ENCODE results near the gene C2CD4C. TPM values are rescaled to one million over a fixed set of nuclear protein-coding genes. Genes with fewer than 3 reads are reported as not detected.
A peak's percentile ranks its signal among the peaks of the same experiment; 100 is the strongest.

C2CD4C gene, protein sequence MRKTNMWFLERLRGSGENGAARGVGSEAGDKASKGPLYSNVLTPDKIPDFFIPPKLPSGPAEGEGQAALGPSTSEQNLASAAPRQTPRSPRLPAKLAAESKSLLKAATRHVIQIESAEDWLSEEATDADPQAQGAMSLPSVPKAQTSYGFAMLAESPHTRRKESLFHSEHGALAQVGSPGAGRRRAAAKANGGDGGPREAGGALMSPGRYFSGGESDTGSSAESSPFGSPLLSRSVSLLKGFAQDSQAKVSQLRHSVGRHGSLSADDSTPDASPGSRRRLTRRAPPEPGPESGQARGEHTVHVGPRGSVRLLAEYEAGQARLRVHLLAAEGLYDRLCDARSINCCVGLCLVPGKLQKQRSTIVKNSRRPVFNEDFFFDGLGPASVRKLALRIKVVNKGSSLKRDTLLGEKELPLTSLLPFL
- total RNA-seq (2021) (6.6 to 9.8 TPM (median 7.9 TPM) in 3 replicates), Bru-seq, nascent RNA (percentile 34 among the genes with signal in this experiment)
- long read RNA-seq, experiment 1, transcript C2CD4C-201 (2 exons, 3,129 nt), result major isoform, 32 of 41 reads
- long read RNA-seq, experiment 1, partial matches to known transcripts, result 6 of 41 reads
- long read RNA-seq, experiment 1, other reads (novel, unspliced or antisense), result 3 of 41 reads
- long read RNA-seq, experiment 2, partial matches to known transcripts, result 0 of 3 reads
- long read RNA-seq, experiment 2, other reads (novel, unspliced or antisense), result 2 of 3 reads
- long read RNA-seq, experiment 3, result 0 reads

DNA sequence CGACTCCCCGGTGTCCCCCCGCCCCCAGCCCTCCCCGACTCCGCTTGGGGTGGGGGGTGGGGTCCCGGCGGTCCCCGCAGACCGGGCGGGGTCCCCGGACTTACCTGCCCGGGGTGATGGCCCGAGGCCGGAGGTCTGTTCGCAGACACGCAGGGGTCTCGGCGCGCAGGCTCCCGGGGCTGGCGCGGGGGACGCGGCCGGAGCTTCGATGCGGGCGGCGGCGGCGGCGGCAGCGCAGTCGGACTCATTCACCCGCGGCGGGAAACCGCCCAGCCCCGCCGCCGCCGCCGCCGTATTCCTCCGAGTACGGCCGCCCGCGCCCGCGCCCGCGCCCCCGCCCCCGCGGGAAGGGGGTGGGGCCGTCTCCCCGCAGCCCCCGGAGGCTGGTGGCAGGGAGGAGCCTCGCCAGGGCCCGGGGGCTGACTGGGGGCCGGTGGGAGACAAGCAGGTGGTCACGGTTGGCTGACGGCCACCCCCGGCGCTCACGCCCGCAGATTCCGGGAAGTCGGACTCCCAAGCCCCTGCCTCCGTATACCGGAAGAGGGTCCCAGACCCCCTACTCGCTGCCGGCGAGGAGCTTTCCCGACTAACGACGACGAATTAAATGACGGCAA, at the start of gene C2CD4C:
C2CD4C (minus strand) TSS at position 246 of the 614 bp plus-strand sequence. CDS start 786 bp downstream, outside the sequence.
- peaks cover 11% of the 10 kb centered on the region for H3K27me3 Mint-ChIP-seq (ENCODE audit: low read depth)
- no peaks in the 10 kb centered on the region for H3K9me3 Mint-ChIP-seq
- POLR2A ChIA-PET, result interaction anchor here (0.6 to 1.3 kb wide), 3 partner anchors 11 to 52 kb away, joined by 3 read pairs; no protein-coding TSS in a partner anchor
- H3K36me3 Mint-ChIP-seq, result no peaks in the 10 kb centered on the region
- DNase-seq (ENCODE audit: low spot score) (no peak), ATAC-seq (peak; percentile 6; the same call in 1 of the 2 replicates)
- CTCF ChIA-PET, result interaction anchor here (0.6 to 2.8 kb wide), 5 partner anchors 25 to 102 kb away, joined by 3 to 15 read pairs (median 6); partner anchors contain the start of gene MADCAM1
- peaks cover 10% of the 10 kb centered on the region for H3K4me1 Mint-ChIP-seq
- TF ChIP-seq, protein P1, sequence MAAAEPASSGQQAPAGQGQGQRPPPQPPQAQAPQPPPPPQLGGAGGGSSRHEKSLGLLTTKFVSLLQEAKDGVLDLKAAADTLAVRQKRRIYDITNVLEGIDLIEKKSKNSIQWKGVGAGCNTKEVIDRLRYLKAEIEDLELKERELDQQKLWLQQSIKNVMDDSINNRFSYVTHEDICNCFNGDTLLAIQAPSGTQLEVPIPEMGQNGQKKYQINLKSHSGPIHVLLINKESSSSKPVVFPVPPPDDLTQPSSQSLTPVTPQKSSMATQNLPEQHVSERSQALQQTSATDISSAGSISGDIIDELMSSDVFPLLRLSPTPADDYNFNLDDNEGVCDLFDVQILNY (CRISPR knock-in tag; IDR thresholded peaks at IDR 0.05), result peak; percentile 61; the same call in 1 of the 2 replicates
- TF ChIP-seq ATF1 (CRISPR knock-in tag; IDR thresholded peaks at IDR 0.05), result no peak
- TF ChIP-seq SP1 (CRISPR knock-in tag; conservative IDR thresholded peaks at IDR 0.05), result peak; percentile 47; the same call in 1 of the 2 replicates
- peak within 1 kb of the TSS; percentile 81 for H3K4me3 Mint-ChIP-seq
- peak within 1 kb of the TSS; percentile 30; the same call in 1 of the 2 replicates for H3K27ac Mint-ChIP-seq

DNA sequence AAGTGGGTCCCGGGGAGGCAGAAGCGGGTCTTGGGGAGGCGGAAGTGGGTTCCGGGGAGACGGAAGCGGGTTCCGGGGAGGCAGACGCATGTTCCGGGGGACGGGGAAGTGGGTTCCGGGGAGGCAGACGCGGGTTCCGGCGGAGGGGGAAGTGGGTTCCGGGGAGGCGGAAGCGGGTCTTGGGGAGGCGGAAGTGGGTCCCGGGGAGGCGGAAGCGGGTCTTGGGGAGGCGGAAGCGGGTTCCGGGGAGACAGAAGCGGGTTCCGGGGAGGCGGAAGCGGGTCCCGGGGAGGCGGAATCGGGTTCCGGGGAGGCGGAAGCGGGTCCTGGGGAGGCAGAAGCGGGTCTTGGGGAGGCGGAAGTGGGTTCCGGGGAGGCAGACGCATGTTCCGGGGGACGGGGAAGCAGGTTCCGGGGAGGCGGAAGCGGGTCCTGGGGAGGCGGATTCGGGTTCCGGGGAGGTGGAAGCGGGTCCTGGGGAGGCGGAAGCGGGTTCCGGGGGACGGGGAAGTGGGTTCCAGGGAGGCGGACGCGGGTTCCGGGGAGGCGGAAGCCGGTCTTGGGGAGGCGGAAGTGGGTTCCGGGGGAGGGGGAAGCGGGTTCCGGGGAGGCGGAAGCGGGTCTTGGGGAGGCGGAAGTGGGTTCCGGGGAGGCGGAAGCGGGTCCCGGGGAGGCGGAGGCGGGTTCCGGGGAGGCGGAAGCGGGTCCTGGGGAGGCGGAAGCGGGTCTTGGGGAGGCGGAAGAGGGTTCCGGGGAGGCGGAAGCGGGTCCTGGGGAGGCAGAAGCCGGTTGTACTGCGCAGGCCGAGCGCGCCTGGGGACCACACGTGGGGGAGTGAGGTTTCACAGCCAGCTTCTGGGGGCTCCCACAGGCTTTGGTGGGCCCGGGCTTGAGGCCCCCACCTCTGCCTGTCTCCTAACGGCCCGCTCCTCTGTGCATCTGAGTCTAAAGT, 49.4 kb upstream of the C2CD4C start:
- Mint-ChIP-seq H3K27ac (no peak overlapping the region), H3K36me3 (no peaks in the 10 kb centered on the region), H3K9me3 (no peaks in the 10 kb centered on the region), H3K27me3 (ENCODE audit: low read depth) (peaks cover 31% of the 10 kb centered on the region), H3K4me1 (peaks cover 6% of the 10 kb centered on the region; the same call in 1 of the 2 replicates), H3K4me3 (no peak overlapping the region)
- ATAC-seq, result no peak
- ChIA-PET CTCF (no interaction called here), POLR2A (no interaction called here)
- DNase-seq (ENCODE audit: low spot score), result no peak
- no peak for TF ChIP-seq ATF1 (CRISPR knock-in tag; IDR thresholded peaks at IDR 0.05)
- TF ChIP-seq, protein P2, sequence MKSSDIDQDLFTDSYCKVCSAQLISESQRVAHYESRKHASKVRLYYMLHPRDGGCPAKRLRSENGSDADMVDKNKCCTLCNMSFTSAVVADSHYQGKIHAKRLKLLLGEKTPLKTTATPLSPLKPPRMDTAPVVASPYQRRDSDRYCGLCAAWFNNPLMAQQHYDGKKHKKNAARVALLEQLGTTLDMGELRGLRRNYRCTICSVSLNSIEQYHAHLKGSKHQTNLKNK (CRISPR knock-in tag; IDR thresholded peaks at IDR 0.05), result no peak
- TF ChIP-seq, protein P3, sequence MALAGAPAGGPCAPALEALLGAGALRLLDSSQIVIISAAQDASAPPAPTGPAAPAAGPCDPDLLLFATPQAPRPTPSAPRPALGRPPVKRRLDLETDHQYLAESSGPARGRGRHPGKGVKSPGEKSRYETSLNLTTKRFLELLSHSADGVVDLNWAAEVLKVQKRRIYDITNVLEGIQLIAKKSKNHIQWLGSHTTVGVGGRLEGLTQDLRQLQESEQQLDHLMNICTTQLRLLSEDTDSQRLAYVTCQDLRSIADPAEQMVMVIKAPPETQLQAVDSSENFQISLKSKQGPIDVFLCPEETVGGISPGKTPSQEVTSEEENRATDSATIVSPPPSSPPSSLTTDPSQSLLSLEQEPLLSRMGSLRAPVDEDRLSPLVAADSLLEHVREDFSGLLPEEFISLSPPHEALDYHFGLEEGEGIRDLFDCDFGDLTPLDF (CRISPR knock-in tag; IDR thresholded peaks at IDR 0.05), result no peak
- TF ChIP-seq KAT7 (CRISPR knock-in tag; IDR thresholded peaks at IDR 0.05; ENCODE audit: borderline replicate concordance), result no peak
- no peak for TF ChIP-seq GRHL2 (CRISPR knock-in tag; IDR thresholded peaks at IDR 0.05; ENCODE audit: insufficient replicate concordance, severe bottlenecking)
- TF ChIP-seq, protein P4, sequence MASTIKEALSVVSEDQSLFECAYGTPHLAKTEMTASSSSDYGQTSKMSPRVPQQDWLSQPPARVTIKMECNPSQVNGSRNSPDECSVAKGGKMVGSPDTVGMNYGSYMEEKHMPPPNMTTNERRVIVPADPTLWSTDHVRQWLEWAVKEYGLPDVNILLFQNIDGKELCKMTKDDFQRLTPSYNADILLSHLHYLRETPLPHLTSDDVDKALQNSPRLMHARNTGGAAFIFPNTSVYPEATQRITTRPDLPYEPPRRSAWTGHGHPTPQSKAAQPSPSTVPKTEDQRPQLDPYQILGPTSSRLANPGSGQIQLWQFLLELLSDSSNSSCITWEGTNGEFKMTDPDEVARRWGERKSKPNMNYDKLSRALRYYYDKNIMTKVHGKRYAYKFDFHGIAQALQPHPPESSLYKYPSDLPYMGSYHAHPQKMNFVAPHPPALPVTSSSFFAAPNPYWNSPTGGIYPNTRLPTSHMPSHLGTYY (CRISPR knock-in tag; IDR thresholded peaks at IDR 0.05), result no peak
- TF ChIP-seq FOXP1 (CRISPR knock-in tag; IDR thresholded peaks at IDR 0.05; ENCODE audit: borderline replicate concordance), result no peak
- TF ChIP-seq NR3C1 (CRISPR knock-in tag; conservative IDR thresholded peaks at IDR 0.05; ENCODE audit: low read depth), result no peak
- TF ChIP-seq RELA (CRISPR knock-in tag; IDR thresholded peaks at IDR 0.05; ENCODE audit: borderline replicate concordance), result no peak

DNA sequence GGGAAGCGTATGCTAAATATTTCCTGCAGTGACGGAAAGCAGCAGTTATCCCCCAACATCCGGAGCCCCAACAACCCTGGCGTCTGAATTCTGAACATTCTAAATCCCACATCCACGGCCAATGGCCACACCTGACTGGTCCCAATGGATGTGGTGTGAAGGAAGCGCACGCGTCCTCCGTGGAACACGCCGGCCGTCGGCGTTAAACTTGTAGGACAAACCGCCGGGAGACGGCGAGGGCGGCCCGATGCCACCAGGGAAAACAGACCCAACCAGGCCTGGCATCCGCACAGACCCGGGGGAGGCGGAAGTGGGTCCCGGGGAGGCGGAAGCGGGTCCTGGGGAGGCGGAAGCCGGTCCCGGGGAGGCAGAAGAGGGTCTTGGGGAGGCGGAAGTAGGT, 48.7 kb upstream of the C2CD4C start:
- DNase-seq (ENCODE audit: low spot score) (no peak), ATAC-seq (no peak)
- Mint-ChIP-seq H3K27ac (no peak overlapping the region), H3K27me3 (ENCODE audit: low read depth) (peaks cover 24% of the 10 kb centered on the region), H3K36me3 (no peaks in the 10 kb centered on the region), H3K4me3 (no peak overlapping the region), H3K4me1 (peaks cover 6% of the 10 kb centered on the region; the same call in 1 of the 2 replicates), H3K9me3 (no peaks in the 10 kb centered on the region)
- ChIA-PET POLR2A (no interaction called here), CTCF (no interaction called here)
- TF ChIP-seq, protein P5, sequence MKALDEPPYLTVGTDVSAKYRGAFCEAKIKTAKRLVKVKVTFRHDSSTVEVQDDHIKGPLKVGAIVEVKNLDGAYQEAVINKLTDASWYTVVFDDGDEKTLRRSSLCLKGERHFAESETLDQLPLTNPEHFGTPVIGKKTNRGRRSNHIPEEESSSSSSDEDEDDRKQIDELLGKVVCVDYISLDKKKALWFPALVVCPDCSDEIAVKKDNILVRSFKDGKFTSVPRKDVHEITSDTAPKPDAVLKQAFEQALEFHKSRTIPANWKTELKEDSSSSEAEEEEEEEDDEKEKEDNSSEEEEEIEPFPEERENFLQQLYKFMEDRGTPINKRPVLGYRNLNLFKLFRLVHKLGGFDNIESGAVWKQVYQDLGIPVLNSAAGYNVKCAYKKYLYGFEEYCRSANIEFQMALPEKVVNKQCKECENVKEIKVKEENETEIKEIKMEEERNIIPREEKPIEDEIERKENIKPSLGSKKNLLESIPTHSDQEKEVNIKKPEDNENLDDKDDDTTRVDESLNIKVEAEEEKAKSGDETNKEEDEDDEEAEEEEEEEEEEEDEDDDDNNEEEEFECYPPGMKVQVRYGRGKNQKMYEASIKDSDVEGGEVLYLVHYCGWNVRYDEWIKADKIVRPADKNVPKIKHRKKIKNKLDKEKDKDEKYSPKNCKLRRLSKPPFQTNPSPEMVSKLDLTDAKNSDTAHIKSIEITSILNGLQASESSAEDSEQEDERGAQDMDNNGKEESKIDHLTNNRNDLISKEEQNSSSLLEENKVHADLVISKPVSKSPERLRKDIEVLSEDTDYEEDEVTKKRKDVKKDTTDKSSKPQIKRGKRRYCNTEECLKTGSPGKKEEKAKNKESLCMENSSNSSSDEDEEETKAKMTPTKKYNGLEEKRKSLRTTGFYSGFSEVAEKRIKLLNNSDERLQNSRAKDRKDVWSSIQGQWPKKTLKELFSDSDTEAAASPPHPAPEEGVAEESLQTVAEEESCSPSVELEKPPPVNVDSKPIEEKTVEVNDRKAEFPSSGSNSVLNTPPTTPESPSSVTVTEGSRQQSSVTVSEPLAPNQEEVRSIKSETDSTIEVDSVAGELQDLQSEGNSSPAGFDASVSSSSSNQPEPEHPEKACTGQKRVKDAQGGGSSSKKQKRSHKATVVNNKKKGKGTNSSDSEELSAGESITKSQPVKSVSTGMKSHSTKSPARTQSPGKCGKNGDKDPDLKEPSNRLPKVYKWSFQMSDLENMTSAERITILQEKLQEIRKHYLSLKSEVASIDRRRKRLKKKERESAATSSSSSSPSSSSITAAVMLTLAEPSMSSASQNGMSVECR (CRISPR knock-in tag; IDR thresholded peaks at IDR 0.05; ENCODE audit: borderline replicate concordance), result no peak
- TF ChIP-seq TEAD4 (CRISPR knock-in tag; IDR thresholded peaks at IDR 0.05) (no peak), ZBTB21 (CRISPR knock-in tag; IDR thresholded peaks at IDR 0.05; ENCODE audit: borderline replicate concordance) (no peak), NFYB (CRISPR knock-in tag; conservative IDR thresholded peaks at IDR 0.05; ENCODE audit: low read depth) (no peak), MYBL2 (CRISPR knock-in tag; IDR thresholded peaks at IDR 0.05) (no peak)
- TF ChIP-seq, protein P6, sequence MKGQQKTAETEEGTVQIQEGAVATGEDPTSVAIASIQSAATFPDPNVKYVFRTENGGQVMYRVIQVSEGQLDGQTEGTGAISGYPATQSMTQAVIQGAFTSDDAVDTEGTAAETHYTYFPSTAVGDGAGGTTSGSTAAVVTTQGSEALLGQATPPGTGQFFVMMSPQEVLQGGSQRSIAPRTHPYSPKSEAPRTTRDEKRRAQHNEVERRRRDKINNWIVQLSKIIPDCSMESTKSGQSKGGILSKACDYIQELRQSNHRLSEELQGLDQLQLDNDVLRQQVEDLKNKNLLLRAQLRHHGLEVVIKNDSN (CRISPR knock-in tag; IDR thresholded peaks at IDR 0.05), result no peak

All from WTC11 (cell line).